ENCODE data around the gene DLGAP1.

Gene DLGAP1

DNA sequence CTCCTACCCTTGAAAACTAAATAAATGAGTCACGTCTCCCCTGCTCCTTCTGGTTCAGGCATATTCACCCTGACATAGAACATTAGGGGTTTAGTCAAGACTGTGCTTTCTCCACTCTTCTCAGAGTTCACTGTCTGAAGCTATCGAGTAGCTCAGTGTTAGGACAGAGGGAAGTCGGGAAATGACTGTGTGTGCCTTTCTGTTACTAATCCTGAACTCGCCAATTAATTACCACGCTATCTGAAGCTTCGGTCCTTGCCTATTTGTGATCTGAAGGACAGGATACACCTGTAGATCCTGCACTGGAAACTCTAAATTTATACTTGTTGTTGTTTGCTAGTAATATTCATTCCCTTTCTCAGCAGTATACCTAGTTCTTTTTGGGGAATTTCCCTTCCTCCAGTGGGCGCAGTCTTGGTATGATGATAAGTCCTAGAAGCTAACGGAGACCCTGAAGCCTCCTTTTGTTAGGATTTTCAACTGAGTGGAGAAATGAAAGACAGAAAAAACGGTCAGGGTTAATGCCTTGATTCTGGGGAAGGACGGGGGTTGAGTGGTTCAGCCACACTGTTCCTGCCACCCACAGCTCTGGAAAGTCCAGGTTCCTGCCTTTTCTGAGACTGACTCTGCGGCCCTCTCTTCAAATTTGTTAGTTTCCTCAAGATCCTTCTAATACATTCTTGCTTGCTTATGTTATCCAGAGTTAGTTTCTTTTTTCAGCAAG, 218.0 kb downstream of the DLGAP1 start:
- no peak for DNase-seq

DNA sequence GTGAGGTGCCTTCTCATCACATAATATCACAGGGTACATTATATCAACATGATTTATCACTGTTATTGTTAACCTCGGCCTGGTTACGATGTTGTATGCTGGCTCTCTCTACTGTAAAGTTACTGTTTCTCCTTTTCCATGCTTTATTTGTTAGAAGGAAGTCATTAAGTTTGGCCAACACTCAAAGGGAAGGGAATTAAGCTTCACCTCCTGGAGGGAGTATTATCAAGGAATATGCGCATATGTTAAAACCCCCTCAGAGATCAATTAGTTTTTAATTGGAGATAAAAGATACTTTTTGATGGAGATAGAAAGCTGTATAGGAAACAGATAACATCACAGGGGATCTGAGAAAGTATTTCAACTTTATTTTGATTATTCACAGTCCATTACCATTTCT, 221.6 kb downstream of the DLGAP1 start:
- DNase-seq: no peak

DNA sequence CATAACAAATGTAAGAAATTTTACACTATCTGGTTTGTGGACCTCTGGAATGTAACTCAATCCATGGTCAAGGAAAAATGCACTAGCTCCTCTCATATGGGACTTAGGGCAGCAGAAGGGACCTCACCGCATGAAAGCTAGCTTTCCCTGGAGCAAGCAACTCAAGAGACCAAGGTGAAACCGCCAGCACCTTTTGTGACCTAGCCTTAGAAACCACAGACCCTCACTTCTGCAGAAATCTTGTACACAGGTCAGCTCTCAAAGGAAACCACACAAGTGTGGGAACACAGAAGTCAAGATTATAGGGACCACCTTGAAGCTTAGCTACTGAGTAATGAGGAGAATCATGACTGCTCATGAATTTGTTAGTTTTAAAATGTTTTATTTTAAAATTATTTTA, 222.5 kb downstream of the DLGAP1 start:
- no peak for DNase-seq

DNA sequence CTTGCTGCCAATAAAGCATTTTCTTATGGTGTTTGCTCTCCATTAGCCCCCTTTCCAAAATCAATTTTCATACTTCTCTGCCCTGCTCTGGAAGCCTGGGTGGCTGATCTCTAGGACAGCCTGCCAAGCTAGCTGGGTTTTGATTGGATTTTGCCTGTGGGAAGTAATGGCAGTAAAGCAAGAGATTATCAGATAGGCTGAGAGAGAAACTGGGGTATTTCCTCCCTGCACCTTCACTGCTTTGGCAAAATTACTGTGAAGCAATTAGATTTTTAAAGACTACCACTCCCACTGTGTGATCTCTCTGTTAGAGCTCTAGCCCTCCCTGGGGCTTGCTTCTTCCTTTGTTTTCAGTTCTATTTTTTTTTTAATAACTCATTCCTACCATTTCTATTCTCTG, 223.8 kb downstream of the DLGAP1 start:
- DNase-seq: no peak

DNA sequence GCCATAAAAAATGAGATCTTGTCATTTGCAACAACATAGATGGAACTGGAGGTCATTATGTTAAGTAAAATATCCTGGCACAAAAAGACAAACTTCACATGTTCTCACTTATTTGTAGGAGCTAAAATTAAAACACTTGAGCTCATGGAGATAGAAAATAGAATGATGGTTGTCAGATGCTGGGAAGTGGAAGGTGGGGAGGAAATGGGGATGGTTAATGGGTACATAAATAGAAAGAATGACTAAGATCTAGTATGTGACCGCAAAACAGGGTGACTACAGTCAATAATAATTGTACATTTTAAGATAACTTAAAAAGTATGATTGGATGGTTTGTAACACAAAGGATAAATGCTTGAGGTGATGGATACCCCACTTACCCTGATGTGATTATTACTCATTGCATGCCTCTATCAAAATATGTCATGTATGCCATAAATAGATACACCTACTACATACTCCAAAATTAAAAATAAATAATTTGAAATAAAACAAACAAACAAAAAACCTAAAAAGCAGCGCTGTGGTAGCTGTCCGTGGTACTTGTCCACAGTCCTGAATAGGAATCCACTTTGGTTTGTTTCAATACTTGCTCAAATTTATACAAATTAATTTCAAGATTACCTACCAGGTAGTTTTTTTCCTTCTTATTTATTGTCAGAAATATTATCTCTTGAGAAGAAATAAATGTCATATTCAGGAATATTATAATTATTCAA, 224.5 kb downstream of the DLGAP1 start:
- DNase-seq: no peak

DNA sequence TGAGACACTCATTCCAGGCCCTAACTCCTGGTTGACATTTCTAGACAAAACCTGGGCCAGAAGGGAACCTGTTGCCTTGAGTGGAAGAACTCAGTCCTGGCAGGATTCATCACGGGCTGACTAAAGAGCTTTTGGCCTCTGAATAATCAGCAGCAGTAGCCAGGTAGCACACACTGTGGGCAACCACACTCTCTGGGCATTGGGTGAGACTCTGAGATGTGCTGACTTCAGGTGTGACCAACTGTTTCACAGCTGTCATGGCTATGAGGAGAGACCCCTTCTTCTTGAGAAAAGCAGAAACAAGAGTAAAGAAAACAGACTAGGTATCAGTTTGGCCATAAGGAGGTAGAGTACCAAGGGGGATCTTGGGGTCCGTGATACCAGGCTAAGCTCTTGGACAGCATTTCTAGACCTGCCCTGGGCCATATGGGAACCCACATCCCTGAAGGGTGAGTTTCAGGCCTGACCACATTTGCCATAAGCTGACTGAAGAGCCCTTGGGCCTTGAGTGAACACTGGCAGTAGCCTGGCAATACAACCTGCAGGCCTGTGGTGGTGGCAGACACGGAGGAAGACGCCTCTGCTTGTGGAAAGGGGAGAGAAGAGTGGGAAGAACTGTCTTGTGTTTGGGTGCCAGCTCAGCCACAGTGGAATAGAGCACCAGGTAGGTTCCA, 230.9 kb downstream of the DLGAP1 start:
- DNase-seq: no peak

DNA sequence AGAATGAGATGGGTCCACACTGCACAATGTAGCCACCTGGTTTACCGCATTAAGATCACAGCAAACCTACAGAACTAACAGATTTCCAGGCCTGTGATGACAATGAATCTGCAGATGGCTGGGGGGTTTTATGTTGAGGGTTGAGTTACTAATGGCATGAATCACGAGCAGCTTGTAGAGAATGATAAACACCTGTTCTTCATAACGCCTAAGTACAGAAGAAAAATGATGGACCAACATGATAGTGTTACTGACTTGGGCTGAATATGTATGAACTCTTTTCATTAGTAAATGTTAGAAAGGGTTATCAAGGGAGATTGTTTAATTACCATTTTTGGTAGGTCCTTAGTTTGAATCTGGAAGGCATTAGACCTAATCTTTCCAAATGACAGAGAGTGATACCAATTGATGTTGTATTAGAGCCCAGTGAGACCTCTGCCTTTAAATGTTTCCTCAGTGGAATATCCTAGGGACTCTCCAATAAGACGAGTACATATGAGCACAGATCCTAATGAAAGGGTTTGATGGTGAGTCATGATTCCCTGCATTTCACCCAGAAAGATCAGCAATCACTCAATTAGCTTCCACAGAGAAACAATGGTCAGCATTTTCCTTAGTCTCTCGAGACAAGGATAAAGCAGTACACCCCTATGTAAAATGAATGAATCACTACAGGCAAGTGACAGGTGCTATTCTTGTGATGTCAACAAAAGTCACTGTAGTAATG, 243.8 kb downstream of the DLGAP1 start:
- no peak for DNase-seq

DNA sequence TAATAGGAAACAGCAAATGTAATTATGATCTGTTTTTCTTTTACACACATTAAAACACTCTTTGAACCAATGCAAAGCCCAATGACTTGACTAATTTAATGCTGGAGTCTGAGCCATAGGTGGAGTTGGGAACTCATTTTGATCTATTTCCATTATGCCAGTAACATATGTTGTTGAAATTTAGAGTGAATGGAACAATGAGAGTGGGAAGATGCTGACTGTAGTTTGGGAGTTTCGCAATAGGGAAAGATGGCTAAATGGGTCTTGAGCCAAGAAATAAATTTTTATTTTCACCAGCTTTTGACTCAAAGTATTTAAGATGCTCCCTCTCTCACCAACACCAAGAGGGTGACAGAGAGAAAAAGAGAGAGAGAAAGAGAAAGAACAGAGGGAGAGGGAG, 246.7 kb downstream of the DLGAP1 start:
- DNase-seq: no peak

DNA sequence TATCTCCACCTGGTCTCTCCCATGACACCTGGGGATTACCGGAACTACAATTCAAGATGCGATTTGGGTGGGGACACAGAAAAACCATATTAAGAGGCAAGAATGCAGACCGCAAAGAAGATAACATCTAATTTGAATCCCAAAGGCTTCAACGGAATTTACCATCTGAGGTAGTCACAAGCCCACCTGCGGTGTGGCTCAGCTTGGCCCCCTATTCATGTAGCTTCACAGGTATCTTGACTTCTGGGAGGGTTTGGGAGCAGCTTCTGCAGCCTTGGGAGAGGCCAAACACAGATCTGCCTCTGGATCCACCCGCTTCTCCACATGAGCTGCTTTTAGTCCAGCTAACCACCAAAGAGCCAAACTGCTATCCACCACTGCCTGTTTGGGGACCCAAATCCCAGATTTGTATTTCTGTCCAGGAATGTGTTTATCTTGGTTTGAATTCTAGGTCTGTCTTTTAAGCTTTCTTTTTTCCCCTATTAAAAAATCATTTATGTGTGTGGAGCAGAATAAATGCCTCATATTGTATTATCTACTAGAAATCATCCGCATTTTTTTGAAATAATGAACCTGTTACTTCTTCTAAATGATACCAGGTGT, 247.6 kb downstream of the DLGAP1 start:
- DNase-seq: no peak

DNA sequence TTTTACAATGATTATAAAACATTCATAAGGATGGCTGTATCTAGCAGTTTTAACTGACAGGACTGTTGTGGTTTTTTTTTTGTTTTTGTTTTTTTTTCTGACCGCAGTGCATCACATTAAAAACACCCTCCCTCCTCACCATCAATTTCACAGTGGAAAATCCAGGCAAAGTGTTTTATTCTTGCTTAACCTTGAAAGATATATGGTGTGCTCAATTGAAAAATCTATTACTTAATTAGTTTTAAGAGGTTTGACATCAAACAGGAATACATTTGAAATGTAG, 250.7 kb downstream of the DLGAP1 start:
- no peak for DNase-seq

DNA sequence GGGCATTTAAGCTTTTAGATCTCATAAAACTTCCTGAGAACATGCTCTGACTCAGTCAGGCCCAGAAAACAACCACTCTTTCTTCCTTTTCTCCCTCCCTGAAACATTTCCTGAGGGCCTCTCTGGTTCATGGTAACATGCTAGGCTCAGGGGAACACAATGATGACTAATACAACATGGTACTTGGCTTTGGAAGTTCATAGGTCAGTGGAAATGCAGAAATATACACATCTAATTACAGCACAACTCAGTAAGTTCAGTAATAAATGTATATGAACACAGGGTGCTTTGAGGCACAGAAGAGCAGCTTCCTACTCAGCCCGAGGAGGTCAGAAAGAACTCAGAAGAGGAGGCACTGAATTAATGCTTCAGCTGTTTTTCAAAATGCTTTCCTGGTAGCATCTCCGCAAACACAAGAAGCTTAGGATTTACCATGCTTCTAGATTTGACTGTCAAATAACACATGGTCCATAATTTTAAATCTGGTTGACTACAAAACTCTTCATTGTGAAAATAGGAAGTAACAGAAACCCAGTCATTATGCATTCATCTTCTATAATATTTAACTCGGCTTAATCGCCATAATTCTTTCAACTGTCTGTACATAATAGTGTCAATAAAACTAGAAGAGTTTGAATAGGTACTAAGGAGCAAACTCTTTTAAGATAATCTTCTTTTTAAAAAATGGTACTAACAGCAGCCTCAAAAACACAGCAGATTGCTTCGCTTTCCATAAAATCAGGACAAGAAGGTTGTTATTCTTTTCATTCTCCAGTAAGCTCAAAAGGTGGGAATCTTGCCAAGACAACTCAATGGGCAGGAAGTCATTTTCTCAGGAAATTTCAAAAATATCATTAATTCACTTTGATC, 251.3 kb downstream of the DLGAP1 start:
- DNase-seq: no peak

DNA sequence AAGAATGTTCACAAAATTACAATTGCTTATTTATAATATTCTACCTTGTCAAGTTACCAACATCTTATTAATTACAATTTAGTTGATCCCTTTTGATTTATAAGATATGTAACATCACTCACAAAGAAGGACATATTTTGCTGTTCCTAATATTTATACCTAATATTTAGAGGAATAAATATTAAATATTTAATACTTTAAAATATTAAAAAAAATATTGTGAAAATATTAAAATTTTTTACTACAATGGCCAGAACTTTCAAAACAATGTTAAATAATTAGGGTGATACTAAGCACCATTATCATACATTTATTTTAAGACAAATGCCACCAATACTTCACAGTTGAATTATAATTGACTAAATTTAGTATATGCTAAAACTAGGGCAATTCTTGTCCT, 254.7 kb downstream of the DLGAP1 start:
- no peak for DNase-seq

DNA sequence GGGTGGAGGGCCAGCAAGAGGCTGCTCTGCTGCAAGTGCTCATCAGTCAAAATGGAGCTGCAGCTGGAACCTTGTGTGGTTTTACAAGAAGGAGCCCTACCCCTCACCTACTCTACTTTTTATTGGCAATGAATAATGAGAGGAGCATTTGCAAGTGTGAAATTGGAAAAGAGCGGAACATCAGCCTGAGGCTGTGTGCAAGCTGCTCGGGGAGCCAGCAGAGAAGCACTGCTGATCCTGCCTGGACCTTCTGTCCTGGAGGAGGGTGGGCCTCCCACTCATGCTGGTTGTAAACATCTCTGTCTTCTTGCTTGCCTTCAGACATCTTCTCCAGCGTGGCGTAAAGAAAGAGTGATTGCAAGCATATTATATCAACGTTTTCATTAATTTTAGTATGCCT, 256.2 kb downstream of the DLGAP1 start:
- DNase-seq: no peak

DNA sequence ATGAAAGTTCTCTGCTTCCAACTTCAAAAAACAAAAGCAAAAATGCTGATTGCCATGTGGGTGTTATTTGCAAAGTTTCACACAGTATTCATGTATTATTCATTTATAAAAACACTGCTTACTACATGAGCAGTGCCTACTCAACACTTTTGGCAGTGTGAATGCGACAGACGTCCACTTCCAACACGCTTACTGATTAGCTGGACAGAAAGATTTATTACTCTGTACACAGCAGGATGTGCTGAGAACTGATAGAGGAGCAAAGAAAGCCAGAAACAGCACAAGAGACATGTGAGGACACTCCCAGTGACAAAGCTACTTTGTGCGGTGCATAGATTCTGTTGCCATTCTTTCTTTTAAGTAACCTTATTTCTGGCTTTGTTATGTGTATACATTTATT, 258.8 kb downstream of the DLGAP1 start:
- no peak for DNase-seq

DNA sequence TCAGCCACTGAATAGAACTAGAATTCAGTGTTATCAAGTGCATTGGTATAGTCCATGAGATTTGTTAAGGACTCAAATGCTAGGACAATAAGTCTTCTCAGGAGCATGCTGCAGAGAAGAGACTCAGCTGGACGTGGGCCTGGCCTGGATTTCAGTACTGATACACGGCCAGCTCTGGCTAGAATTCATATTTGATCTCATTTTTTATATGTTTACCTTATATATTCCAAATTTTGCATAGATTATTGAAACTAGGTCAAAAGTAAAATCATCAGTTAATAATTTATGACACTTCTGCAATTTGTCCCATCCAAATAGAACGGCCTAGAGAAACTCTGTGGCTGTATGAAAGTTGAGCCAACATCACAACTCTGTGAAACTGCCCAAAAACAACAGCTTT, 262.0 kb downstream of the DLGAP1 start:
- DNase-seq: no peak

DNA sequence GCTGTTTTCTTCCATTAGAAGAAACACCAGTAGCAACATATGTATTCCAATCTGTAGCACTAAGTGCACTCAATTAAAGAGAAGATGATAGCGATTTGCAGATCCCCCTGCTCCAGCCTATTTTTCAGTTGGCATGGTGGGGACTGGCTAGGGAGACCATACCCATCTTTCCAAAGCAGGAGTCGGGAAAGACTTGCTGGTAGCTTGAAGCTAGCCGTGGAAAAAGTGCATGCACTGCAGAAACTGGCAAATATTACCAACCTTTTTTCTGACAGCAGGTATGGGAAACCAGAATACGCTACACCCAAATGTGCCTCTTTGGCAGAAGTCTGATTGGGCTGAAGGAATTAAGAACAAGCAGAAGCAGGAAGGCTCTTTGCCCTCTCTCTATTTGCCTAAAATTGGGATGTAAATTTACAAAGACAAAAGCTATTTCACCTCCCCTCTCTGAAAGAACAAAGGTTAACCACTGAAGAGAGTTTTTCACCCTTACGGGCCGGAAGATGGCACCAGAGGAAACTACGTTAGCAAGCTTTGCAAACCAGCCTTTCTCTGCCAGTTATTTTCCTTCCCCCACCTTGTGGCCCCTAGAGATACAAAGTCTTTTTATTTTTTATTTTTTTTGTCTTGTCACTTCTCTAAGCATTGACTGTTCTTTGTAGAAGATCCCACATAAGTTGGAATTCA, 273.1 kb downstream of the DLGAP1 start:
- no peak for DNase-seq

DNA sequence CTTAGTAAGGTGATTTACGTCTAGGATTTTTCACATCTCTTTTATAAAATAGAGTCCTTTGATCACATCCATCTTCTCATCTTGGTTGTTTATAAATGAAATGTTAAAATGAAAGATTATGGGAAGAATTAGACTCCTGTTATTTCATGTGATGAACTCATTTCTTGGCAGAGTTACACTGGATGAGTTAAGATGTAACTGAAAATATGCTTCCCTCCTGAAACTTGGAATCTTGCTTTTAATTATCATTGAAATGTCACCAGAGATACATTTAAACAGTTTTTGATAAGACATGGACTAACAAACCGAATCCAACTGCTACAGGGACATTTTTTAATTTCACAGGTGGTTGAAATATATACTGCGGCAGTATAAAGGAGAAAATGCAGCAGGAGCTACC, 274.0 kb downstream of the DLGAP1 start:
- DNase-seq: no peak

DNA sequence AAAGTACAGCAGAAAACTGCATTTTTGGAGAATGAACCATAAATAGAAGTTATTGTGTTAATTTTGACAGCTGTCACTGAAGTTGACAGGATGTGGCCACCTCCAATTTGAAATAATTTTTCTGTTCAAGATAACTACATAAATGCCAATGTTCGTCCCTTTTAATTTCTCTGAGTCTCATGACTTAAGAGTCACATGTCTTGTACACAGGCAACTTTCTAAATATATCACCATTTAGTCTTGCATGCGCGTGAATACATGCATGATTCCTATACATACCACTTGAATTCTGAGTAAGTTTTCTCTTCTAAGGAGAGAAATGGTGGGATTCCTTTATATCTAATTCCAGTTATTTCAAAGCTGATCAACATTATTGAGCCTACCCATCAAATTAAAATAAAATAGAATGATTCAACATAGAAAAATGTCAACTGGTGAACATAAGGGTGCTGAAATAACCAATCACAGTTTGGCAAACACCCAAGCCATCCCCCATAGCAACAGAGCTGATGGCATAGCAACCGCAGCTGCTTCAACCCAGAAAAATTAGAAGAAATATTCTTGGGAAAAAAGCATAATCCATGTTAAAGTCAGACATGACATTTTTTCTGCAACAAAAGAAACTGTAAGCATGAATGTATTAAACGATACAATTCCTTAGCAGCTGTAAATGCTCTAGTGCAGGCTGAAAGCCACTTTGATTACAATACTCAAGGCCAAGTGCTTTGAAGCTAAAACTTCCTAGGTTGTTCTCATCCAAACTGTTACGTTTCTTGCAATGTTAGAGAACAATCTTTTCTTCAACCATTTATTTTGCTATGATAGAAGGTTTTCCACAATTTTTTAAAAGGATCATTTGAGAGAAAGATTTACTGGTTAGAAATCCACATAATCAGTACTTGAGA, 282.7 kb downstream of the DLGAP1 start:
- no peak for DNase-seq

DNA sequence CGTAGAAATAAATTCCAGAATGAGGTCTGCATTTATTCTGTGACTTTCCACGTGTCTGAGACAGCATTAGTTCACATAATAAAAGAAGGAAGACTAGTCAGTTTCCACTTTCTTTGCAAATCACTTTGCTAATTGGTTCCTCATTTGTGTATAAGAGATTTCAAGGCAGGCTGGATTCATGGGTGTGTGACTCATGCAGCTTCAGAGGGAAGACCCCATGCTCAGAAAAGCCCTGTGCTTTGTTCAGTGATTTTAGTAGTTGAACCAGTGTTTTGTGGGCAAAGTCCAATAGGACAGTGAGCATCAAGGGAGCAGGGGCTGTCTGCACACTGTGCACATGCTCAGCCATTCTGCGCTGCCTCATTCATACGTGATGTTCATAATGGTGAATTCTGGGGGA, 297.8 kb downstream of the DLGAP1 start:
- no peak for DNase-seq

DNA sequence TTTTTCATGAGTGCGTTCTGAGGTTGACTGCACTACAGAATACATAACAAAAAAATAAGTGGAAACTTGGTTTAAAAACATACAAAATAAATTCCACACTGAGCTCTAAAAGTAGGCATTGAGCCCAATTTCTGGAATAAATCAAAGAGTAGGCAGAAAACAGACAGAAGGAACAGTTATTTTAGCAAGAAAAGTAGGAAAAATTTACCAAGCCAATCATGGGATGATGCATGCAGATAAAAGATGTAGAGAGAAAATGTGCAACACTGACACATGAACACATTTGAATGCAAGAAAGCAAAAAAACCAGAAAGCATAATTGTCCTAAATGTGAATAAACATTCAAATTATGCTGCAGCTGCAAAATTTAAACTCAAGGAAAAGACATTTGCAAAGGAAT, 308.3 kb downstream of the DLGAP1 start:
- DNase-seq: no peak

DNA sequence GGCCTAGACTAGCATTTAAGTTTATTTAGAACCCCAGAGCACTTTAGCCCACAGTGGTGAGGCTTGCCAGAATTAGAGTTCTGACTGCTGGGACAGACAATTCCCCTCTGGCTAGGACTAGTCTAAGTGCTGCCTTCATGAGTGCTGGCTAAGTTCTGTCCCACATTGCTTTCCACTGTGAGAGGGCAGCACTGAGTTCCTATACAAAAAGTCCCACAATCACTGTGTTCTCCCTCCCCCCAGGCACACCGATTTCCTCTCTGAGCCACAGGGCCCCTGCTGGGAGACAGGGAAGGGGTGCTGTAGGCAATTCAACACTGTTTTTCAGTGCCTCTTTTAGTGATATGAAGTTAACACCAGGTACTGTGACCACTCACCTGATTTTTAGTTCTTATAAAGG, 310.9 kb downstream of the DLGAP1 start:
- DNase-seq: no peak

Measured in activated gamma-delta T cell (primary cell).